Measurements from ENCODE around the gene TMEM95. TPM values are rescaled to one million over a fixed set of nuclear protein-coding genes. Genes with fewer than 3 reads are reported as not detected.
A peak's percentile ranks its signal among the peaks of the same experiment; 100 is the strongest.

The TMEM95 gene
- total and polyA plus RNA-seq, 10 donors, result not detected

DNA sequence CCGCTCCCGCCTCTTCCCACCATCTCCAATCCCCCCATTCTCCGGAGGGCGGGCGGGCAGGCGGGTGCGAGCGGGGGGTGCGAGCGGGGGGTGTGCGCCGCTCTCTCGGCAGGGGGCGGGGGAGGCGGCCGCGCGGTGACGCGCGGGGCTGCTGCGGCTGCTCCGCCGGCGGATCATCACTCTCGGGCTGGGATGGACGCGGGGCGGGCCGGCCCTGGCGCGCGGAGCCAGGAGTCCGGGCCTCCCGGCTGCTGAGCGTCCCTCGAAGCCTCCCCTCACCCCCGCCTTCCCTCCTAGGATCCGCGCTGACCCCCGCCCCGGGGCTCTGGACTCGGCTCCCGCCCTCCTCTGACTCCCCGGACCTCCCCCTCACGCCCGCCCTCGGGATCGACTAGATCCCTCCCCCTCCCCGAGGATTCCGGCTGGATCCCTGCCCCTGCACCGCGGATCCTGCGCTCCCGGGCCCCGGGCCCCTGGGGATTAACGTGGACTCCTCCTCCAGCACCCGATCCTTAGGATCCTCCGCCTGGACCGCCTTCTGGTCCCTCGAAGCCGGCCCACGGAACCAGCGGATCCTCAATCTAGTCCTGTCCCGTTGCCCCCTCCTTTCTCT is 49.9 kb downstream of the TMEM95 start:
- Histone ChIP-seq H3K4me3 (peak overlapping the region; percentile 46 to 90 (median 64)), H3K27ac (peak overlapping the region; percentile 60 to 91 (median 83)), H3K9me3 (no peaks in the 10 kb centered on the region), H3K27me3 (replicated peaks in 1 of 7) (peaks cover 0 to 30% (median 7%) of the 10 kb centered on the region in 7 donors), H3K36me3 (no peaks in the 10 kb centered on the region), H3K4me1 (peaks cover 8 to 43% (median 26%) of the 10 kb centered on the region in 6 donors)
- TF ChIP-seq POLR2AphosphoS5 (IDR thresholded peaks at IDR 0.05) (peak; percentile 27 to 73 (median 58)), POLR2A (IDR thresholded peaks at IDR 0.05) (no peak)
- TF ChIP-seq, protein P1, sequence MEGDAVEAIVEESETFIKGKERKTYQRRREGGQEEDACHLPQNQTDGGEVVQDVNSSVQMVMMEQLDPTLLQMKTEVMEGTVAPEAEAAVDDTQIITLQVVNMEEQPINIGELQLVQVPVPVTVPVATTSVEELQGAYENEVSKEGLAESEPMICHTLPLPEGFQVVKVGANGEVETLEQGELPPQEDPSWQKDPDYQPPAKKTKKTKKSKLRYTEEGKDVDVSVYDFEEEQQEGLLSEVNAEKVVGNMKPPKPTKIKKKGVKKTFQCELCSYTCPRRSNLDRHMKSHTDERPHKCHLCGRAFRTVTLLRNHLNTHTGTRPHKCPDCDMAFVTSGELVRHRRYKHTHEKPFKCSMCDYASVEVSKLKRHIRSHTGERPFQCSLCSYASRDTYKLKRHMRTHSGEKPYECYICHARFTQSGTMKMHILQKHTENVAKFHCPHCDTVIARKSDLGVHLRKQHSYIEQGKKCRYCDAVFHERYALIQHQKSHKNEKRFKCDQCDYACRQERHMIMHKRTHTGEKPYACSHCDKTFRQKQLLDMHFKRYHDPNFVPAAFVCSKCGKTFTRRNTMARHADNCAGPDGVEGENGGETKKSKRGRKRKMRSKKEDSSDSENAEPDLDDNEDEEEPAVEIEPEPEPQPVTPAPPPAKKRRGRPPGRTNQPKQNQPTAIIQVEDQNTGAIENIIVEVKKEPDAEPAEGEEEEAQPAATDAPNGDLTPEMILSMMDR (IDR thresholded peaks at IDR 0.05 in 8 of 11, conservative IDR thresholded peaks at IDR 0.05 in 3 of 11), result peak in 3 of 11 experiments; percentile 27 to 30 (median 28)
- intact Hi-C loops (cut with DNase I; ENCODE audit: low total_unique reads), result no loop called here
- WGBS, 5 donors, result 1% methylated on average over 37 to 65 of the region's 65 CpGs
- DNase-seq, result peak; percentile 92

DNA sequence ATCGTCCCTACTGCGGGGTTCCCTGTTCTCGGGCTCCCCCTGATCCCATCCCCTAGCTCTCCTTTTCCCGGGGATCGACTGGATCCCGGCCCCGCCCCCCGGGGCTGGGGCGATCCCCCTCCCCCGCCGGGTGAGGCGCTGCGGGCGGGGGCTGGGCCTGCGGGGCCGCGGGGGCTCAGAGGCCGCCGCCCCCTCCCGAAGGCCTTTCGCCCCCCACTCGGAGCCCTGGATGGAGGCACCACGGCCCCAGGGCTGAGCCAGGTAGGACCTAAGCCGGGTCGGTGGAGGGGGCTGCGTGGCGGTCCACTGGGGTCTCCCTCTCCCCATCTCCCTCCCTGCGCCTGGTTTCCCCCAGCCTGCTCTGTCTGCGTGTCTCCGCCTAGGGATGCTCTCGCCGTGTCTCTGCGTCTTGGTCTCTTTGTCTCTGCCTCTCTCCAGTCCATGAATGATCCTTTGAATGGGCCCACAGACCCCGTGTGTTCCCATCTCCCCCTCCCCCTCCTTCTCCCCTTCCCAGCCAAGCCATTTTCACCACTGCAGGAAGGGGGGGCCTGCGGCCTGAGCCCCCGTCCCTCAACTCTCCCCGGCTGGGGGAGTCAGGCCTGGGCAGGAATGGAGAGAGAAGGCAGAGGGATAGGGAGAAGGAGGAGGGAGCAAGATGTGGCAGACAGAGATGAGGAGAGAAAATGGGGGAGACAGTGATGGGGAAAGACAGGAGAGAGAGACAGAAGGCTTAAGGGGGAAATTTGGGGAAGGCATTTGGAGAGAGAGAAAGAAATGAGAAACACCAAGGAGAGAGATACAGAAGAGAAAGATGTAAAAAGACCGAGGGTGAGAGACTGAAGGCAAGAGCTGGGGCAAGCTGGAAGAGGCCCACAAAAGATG is 50.6 kb downstream of the TMEM95 start:
- no peak for DNase-seq

DNA sequence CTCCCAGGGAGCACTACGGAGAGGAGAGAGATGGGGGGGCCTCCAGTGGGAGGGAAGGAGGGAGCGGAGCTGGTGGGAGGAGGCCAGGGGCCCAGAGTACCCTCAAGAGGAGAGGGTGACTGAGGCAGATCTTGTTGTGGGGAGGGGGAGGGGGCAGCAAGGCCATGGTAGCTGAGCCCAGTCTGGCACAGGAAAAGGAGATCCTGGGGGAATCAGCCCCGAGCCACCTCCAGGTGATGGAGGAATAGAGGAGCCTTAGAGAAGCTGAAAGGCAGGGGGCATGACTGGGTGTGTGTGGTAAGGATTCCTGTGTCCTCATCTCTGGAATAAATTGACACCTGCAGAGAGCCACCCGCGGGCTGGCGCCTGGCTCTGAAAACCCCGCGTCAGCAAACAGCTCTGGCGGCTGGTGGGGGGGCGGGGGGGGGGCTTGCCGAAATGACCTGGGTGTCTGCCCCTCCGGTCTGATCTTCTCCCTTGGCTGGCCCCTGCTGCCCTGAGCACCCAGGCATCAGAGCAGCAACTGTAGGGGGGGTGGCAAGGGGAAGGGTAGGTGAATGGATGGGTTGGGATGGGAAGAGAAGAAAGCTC is 51.4 kb downstream of the TMEM95 start:
- Histone ChIP-seq H3K27ac (no peak overlapping the region), H3K9me3 (no peaks in the 10 kb centered on the region), H3K4me3 (no peak overlapping the region), H3K27me3 (replicated peaks in 1 of 7) (peaks cover 0 to 30% (median 7%) of the 10 kb centered on the region in 7 donors), H3K4me1 (peaks cover 8 to 43% (median 26%) of the 10 kb centered on the region in 6 donors), H3K36me3 (no peaks in the 10 kb centered on the region)
- WGBS, 5 donors, result 67 to 77% (median 72%) methylated on average over 12 of the region's 12 CpGs
- intact Hi-C loops (cut with DNase I; ENCODE audit: low total_unique reads), result no loop called here
- DNase-seq, result no peak
- TF ChIP-seq POLR2A (IDR thresholded peaks at IDR 0.05), result no peak
- TF ChIP-seq POLR2AphosphoS5 (IDR thresholded peaks at IDR 0.05), result no peak
- TF ChIP-seq, protein P1 (IDR thresholded peaks at IDR 0.05 in 8 of 11, conservative IDR thresholded peaks at IDR 0.05 in 3 of 11), result no peak

More for the DNA sequence above, 50.6 kb downstream of the TMEM95 start:
- Histone ChIP-seq H3K4me1 (peaks cover 8 to 43% (median 26%) of the 10 kb centered on the region in 6 donors), H3K27ac (peak overlapping the region in 7 of 8 donors; percentile 72 to 91 (median 86)), H3K9me3 (no peaks in the 10 kb centered on the region), H3K36me3 (no peaks in the 10 kb centered on the region), H3K4me3 (peak overlapping the region; percentile 46 to 90 (median 64)), H3K27me3 (replicated peaks in 1 of 7) (peaks cover 0 to 30% (median 7%) of the 10 kb centered on the region in 7 donors)
- intact Hi-C loops (cut with DNase I; ENCODE audit: low total_unique reads), result no loop called here
- no peak for TF ChIP-seq POLR2AphosphoS5 (IDR thresholded peaks at IDR 0.05)
- TF ChIP-seq, protein P1 (IDR thresholded peaks at IDR 0.05 in 8 of 11, conservative IDR thresholded peaks at IDR 0.05 in 3 of 11), result no peak
- no peak for TF ChIP-seq POLR2A (IDR thresholded peaks at IDR 0.05)
- WGBS, 5 donors, result 20 to 32% (median 21%) methylated on average over 23 to 38 of the region's 38 CpGs

Small RNA genes lying within 50 kb of the gene (small RNA-seq; reads per million reads assigned to genes)
- 0 reads per million in 4 donors for gene AC026954.2

Other genes starting within 250 kb of the TMEM95 start
Only the 30 nearest of the 36 such genes appear.
- gene ASGR1, start 175.8 kb upstream of the TMEM95 start, total RNA-seq, result 1 to 10 TPM; 1.5 to 7.2 (median 3.7) TPM
- gene ASGR1, start 175.8 kb upstream of the TMEM95 start, polyA plus RNA-seq, result 10 to 100 TPM in 1 of 3 donors, 1 to 10 TPM in 2; 1.3 to 10.2 (median 6.4) TPM
- gene DLG4, start 135.3 kb upstream of the TMEM95 start, total RNA-seq, result 10 to 100 TPM; 17.0 to 38.5 (median 30.5) TPM
- 10 to 100 TPM in 1 of 3 donors, 1 to 10 TPM in 2; 3.0 to 21.5 (median 4.3) TPM for gene DLG4, start 135.3 kb upstream of the TMEM95 start, polyA plus RNA-seq
- 100 to 1,000 TPM; 402 to 903 (median 548) TPM for gene ACADVL, start 135.2 kb upstream of the TMEM95 start, total RNA-seq
- 100 to 1,000 TPM; 320 to 963 (median 710) TPM for gene ACADVL, start 135.2 kb upstream of the TMEM95 start, polyA plus RNA-seq
- gene DVL2, start 120.6 kb upstream of the TMEM95 start, total RNA-seq, result 10 to 100 TPM; 36.9 to 48.0 (median 39.2) TPM
- gene DVL2, start 120.6 kb upstream of the TMEM95 start, polyA plus RNA-seq, result 10 to 100 TPM in 2 of 3 donors, 1 to 10 TPM in 1; 9.8 to 29.2 (median 11.7) TPM
- 10 to 100 TPM; 33.1 to 47.6 (median 38.8) TPM for gene PHF23, start 115.7 kb upstream of the TMEM95 start, total RNA-seq
- gene PHF23, start 115.7 kb upstream of the TMEM95 start, polyA plus RNA-seq, result 10 to 100 TPM; 27.4 to 50.4 (median 33.2) TPM
- gene GABARAP, start 112.7 kb upstream of the TMEM95 start, total RNA-seq, result 100 to 1,000 TPM; 222 to 519 (median 438) TPM
- gene GABARAP, start 112.7 kb upstream of the TMEM95 start, polyA plus RNA-seq, result 100 to 1,000 TPM; 755 to 855 (median 822) TPM
- gene CTDNEP1, start 103.4 kb upstream of the TMEM95 start, total RNA-seq, result 100 to 1,000 TPM in 4 of 7 donors, 10 to 100 TPM in 3; 83.1 to 133 (median 119) TPM
- gene CTDNEP1, start 103.4 kb upstream of the TMEM95 start, polyA plus RNA-seq, result 100 to 1,000 TPM in 1 of 3 donors, 10 to 100 TPM in 2; 69.3 to 104 (median 86.1) TPM
- 10 to 100 TPM; 22.1 to 40.3 (median 36.3) TPM for gene ELP5, start 102.9 kb upstream of the TMEM95 start, total RNA-seq
- 10 to 100 TPM; 36.2 to 40.2 (median 37.2) TPM for gene ELP5, start 102.9 kb upstream of the TMEM95 start, polyA plus RNA-seq
- gene CLDN7, start 92.7 kb upstream of the TMEM95 start, total RNA-seq, result 1 to 10 TPM in 6 of 7 donors, under 1 TPM in 1; 0.74 to 6.6 (median 2.4) TPM
- 1 to 10 TPM; 2.9 to 6.0 (median 4.3) TPM for gene CLDN7, start 92.7 kb upstream of the TMEM95 start, polyA plus RNA-seq
- 1 to 10 TPM in 1 of 7 donors, under 1 TPM in 6; 0.39 to 1.6 (median 0.51) TPM for gene SLC2A4, start 73.4 kb upstream of the TMEM95 start, total RNA-seq
- gene SLC2A4, start 73.4 kb upstream of the TMEM95 start, polyA plus RNA-seq, result under 1 TPM; 0.07 to 0.56 (median 0.29) TPM
- gene YBX2, start 60.5 kb upstream of the TMEM95 start, total RNA-seq, result under 1 TPM in 3 of 7 donors, not detected in 4; 0.11 to 0.40 (median 0.19) TPM
- gene YBX2, start 60.5 kb upstream of the TMEM95 start, polyA plus RNA-seq, result under 1 TPM; 0.09 to 0.22 (median 0.12) TPM
- 100 to 1,000 TPM; 117 to 326 (median 244) TPM for gene EIF5A, start 47.5 kb upstream of the TMEM95 start, total RNA-seq
- gene EIF5A, start 47.5 kb upstream of the TMEM95 start, polyA plus RNA-seq, result 100 to 1,000 TPM; 310 to 426 (median 376) TPM
- gene GPS2, start 39.8 kb upstream of the TMEM95 start, total RNA-seq, result 100 to 1,000 TPM in 2 of 7 donors, 10 to 100 TPM in 5; 54.1 to 123 (median 65.4) TPM
- gene GPS2, start 39.8 kb upstream of the TMEM95 start, polyA plus RNA-seq, result 10 to 100 TPM; 56.6 to 73.2 (median 70.9) TPM
- gene NEURL4, start 25.8 kb upstream of the TMEM95 start, total RNA-seq, result 10 to 100 TPM; 16.5 to 53.9 (median 44.3) TPM
- 10 to 100 TPM; 17.6 to 48.6 (median 36.3) TPM for gene NEURL4, start 25.8 kb upstream of the TMEM95 start, polyA plus RNA-seq
- 100 to 1,000 TPM; 118 to 312 (median 208) TPM for gene ACAP1, start 18.6 kb upstream of the TMEM95 start, total RNA-seq
- gene ACAP1, start 18.6 kb upstream of the TMEM95 start, polyA plus RNA-seq, result 100 to 1,000 TPM; 126 to 266 (median 245) TPM
- gene KCTD11, start 3.0 kb upstream of the TMEM95 start, total RNA-seq, result 10 to 100 TPM in 1 of 7 donors, 1 to 10 TPM in 6; 7.7 to 10.0 (median 9.1) TPM
- gene KCTD11, start 3.0 kb upstream of the TMEM95 start, polyA plus RNA-seq, result 10 to 100 TPM in 1 of 3 donors, 1 to 10 TPM in 2; 5.4 to 12.0 (median 6.0) TPM
- 10 to 100 TPM in 1 of 7 donors, 1 to 10 TPM in 6; 4.2 to 16.2 (median 6.4) TPM for gene TNK1, start 25.9 kb downstream of the TMEM95 start, total RNA-seq
- gene TNK1, start 25.9 kb downstream of the TMEM95 start, polyA plus RNA-seq, result 1 to 10 TPM; 6.6 to 8.7 (median 8.3) TPM
- 10 to 100 TPM; 34.1 to 63.2 (median 51.1) TPM for gene PLSCR3, start 39.4 kb downstream of the TMEM95 start, total RNA-seq
- 10 to 100 TPM; 31.3 to 45.9 (median 33.3) TPM for gene PLSCR3, start 39.4 kb downstream of the TMEM95 start, polyA plus RNA-seq
- gene TMEM256, start 48.9 kb downstream of the TMEM95 start, total RNA-seq, result 10 to 100 TPM; 39.1 to 82.5 (median 50.3) TPM
- gene TMEM256, start 48.9 kb downstream of the TMEM95 start, polyA plus RNA-seq, result 100 to 1,000 TPM; 175 to 193 (median 179) TPM
- gene NLGN2, start 52.7 kb downstream of the TMEM95 start, total RNA-seq, result 10 to 100 TPM in 6 of 7 donors, 1 to 10 TPM in 1; 8.7 to 23.0 (median 13.0) TPM
- 1 to 10 TPM; 2.2 to 6.5 (median 4.3) TPM for gene NLGN2, start 52.7 kb downstream of the TMEM95 start, polyA plus RNA-seq
- gene SPEM1, start 65.2 kb downstream of the TMEM95 start, total RNA-seq, result not detected
- not detected for gene SPEM1, start 65.2 kb downstream of the TMEM95 start, polyA plus RNA-seq
- not detected for gene SPEM2, start 70.5 kb downstream of the TMEM95 start, total RNA-seq
- not detected for gene SPEM2, start 70.5 kb downstream of the TMEM95 start, polyA plus RNA-seq
- gene SPEM3, start 73.7 kb downstream of the TMEM95 start, total RNA-seq, result not detected
- gene SPEM3, start 73.7 kb downstream of the TMEM95 start, polyA plus RNA-seq, result not detected
- 10 to 100 TPM in 5 of 7 donors, 1 to 10 TPM in 2; 7.1 to 17.4 (median 10.9) TPM for gene TMEM102, start 80.3 kb downstream of the TMEM95 start, total RNA-seq
- gene TMEM102, start 80.3 kb downstream of the TMEM95 start, polyA plus RNA-seq, result 1 to 10 TPM; 4.7 to 9.8 (median 7.8) TPM
- 1 to 10 TPM; 1.0 to 5.5 (median 3.2) TPM for gene FGF11, start 84.4 kb downstream of the TMEM95 start, total RNA-seq
- 1 to 10 TPM; 1.5 to 3.5 (median 2.0) TPM for gene FGF11, start 84.4 kb downstream of the TMEM95 start, polyA plus RNA-seq
- gene CHRNB1, start 89.9 kb downstream of the TMEM95 start, total RNA-seq, result 10 to 100 TPM in 5 of 7 donors, 1 to 10 TPM in 2; 7.3 to 12.9 (median 11.4) TPM
- 10 to 100 TPM in 2 of 3 donors, 1 to 10 TPM in 1; 7.3 to 12.4 (median 11.1) TPM for gene CHRNB1, start 89.9 kb downstream of the TMEM95 start, polyA plus RNA-seq
- 10 to 100 TPM; 38.7 to 68.8 (median 46.5) TPM for gene ZBTB4, start 124.5 kb downstream of the TMEM95 start, total RNA-seq
- gene ZBTB4, start 124.5 kb downstream of the TMEM95 start, polyA plus RNA-seq, result 10 to 100 TPM; 10.5 to 23.7 (median 12.3) TPM
- not detected for gene SLC35G6, start 126.3 kb downstream of the TMEM95 start, total RNA-seq
- gene SLC35G6, start 126.3 kb downstream of the TMEM95 start, polyA plus RNA-seq, result under 1 TPM in 1 of 3 donors, not detected in 2; 0.13 TPM
- 100 to 1,000 TPM; 108 to 196 (median 173) TPM for gene POLR2A, start 129.2 kb downstream of the TMEM95 start, total RNA-seq
- 10 to 100 TPM in 1 of 3 donors, 1 to 10 TPM in 2; 8.2 to 26.0 (median 8.8) TPM for gene POLR2A, start 129.2 kb downstream of the TMEM95 start, polyA plus RNA-seq
- 10 to 100 TPM; 37.4 to 64.6 (median 60.5) TPM for gene TNFSF12, start 193.9 kb downstream of the TMEM95 start, total RNA-seq
- gene TNFSF12, start 193.9 kb downstream of the TMEM95 start, polyA plus RNA-seq, result 10 to 100 TPM; 46.5 to 65.0 (median 49.3) TPM

All from spleen (tissue), 11 donors.